ENCODE data around the gene SATL1. TPM values are rescaled to one million over a fixed set of nuclear protein-coding genes. Genes with fewer than 3 reads are reported as not detected.

SATL1 gene
- total RNA-seq, 1 donor from 2014 or later, result not detected

DNA sequence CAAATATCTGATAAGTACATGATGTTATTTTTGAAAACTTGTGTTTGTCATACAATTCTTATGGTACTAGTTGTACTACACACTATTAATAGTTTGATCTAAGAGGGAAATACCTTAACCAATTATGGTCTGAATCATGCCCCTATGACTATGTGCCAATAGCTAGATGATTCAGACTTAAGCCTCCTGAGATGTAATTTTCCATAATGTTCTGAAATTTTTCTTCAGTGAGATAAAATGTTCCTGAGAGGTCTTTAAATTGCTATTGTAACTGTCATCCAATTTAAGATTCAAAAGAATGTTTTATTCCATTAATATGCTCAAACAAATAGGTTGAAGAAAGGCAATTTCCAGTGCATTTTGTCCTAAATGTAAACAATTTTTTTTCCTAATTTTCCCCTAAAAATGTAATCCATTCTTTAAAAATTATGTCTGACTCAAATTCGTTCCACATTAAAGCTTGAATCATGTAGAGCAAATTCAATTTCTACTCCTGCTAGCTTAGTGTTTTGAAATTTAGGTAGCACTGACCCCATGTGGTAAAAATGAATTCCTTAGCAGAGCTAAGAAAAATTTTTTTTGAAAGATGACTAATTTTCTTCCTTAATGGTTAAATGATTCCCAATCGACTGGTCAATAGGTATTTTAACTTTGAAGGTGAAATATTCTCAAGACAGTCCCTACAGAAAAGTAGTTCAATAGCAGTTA is 190.8 kb downstream of the SATL1 start:
- ATAC-seq, result no peak
- H3K27me3 ChIP-seq, result no peaks in the 10 kb centered on the region
- TF ChIP-seq, protein P1, sequence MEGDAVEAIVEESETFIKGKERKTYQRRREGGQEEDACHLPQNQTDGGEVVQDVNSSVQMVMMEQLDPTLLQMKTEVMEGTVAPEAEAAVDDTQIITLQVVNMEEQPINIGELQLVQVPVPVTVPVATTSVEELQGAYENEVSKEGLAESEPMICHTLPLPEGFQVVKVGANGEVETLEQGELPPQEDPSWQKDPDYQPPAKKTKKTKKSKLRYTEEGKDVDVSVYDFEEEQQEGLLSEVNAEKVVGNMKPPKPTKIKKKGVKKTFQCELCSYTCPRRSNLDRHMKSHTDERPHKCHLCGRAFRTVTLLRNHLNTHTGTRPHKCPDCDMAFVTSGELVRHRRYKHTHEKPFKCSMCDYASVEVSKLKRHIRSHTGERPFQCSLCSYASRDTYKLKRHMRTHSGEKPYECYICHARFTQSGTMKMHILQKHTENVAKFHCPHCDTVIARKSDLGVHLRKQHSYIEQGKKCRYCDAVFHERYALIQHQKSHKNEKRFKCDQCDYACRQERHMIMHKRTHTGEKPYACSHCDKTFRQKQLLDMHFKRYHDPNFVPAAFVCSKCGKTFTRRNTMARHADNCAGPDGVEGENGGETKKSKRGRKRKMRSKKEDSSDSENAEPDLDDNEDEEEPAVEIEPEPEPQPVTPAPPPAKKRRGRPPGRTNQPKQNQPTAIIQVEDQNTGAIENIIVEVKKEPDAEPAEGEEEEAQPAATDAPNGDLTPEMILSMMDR (IDR thresholded peaks at IDR 0.05), result peak; percentile 25
- no peak overlapping the region for H3K4me3 ChIP-seq
- intact Hi-C loops (cut with DNase I), result no loop called here
- no peaks in the 10 kb centered on the region for H3K9me3 ChIP-seq
- no peaks in the 10 kb centered on the region for H3K36me3 ChIP-seq
- no peaks in the 10 kb centered on the region for H3K4me1 ChIP-seq
- no peak for DNase-seq
- H3K27ac ChIP-seq, result no peak overlapping the region

DNA sequence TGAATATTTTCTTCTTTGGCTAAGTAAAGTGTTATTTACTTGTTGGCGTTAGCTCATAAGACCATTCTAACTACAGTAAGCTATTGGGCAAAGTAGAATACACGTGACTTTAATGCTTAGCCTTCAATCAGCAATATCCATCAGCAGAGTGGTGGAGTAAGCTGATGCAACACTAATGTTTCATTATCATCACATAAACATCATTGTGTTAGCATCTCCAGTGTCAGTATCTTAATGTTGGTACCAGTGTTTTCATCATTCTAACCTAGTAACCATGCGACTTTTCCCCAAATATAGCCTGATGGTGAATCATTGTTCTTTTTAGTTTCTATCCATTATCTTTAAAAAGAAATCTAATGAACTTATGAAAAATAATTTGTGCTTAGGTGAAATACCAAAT is 191.4 kb downstream of the SATL1 start:
- no peak overlapping the region for H3K27ac ChIP-seq
- no peak for ATAC-seq
- no peak overlapping the region for H3K4me3 ChIP-seq
- H3K36me3 ChIP-seq, result no peaks in the 10 kb centered on the region
- TF ChIP-seq, protein P1 (IDR thresholded peaks at IDR 0.05), result no peak
- intact Hi-C loops (cut with DNase I), result no loop called here
- H3K9me3 ChIP-seq, result no peaks in the 10 kb centered on the region
- DNase-seq, result no peak
- H3K4me1 ChIP-seq, result no peaks in the 10 kb centered on the region
- no peaks in the 10 kb centered on the region for H3K27me3 ChIP-seq

DNA sequence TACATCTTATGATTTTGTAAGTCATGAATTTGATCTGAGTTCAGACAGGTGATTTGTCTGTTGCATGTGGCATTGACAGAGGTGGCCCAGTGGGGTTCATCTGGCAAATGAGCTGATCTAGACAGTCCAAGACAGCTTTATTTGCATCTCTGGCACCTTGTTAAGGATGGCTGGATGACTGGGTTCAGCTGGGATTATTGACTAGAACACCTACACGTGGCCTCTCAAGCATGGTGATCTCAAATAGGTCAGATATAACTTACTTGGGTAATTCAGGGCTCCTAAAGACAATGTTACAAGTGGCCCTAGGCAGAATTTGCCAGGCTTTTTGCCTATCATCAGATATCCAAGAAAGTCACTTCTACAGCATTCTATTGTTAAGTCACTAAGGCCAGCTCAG is 192.0 kb downstream of the SATL1 start:
- Histone ChIP-seq H3K9me3 (no peaks in the 10 kb centered on the region), H3K27me3 (no peaks in the 10 kb centered on the region)
- ATAC-seq, result no peak

More for the DNA sequence above, 192.0 kb downstream of the SATL1 start:
- intact Hi-C loops (cut with DNase I), result no loop called here
- no peak for DNase-seq
- TF ChIP-seq, protein P1 (IDR thresholded peaks at IDR 0.05), result no peak
- Histone ChIP-seq H3K27ac (no peak overlapping the region), H3K4me3 (no peak overlapping the region), H3K36me3 (no peaks in the 10 kb centered on the region), H3K4me1 (no peaks in the 10 kb centered on the region)

Other genes starting within 250 kb of the SATL1 start
- 21.4 TPM for gene APOOL, start 239.9 kb downstream of the SATL1 start, total RNA-seq
- gene ZNF711, start 212 bp upstream of the SATL1 start, total RNA-seq, result 1.8 TPM
- gene POF1B, start 135.9 kb upstream of the SATL1 start, total RNA-seq, result 3.4 TPM

All from upper lobe of right lung (tissue), 1 donor.